SK-N-MC (cell line): ENCODE measurements around the gene PPIL6.

ENCODE experiments used
- EZH2 ChIP-seq: fragments of 200-600 bp; sonication (generic); IDR thresholded peaks from one replicate; pipeline ENCODE4 v1.6.1; 2017; ENCODE audit warnings: antibody characterized with exemption
- POLR2AphosphoS5 ChIP-seq: IDR thresholded peaks from 2 replicates; pipeline ENCODE4 v1.6.1; 2012; ENCODE audit warnings: mild to moderate bottlenecking, low read depth, low read length, borderline replicate concordance

DNA sequence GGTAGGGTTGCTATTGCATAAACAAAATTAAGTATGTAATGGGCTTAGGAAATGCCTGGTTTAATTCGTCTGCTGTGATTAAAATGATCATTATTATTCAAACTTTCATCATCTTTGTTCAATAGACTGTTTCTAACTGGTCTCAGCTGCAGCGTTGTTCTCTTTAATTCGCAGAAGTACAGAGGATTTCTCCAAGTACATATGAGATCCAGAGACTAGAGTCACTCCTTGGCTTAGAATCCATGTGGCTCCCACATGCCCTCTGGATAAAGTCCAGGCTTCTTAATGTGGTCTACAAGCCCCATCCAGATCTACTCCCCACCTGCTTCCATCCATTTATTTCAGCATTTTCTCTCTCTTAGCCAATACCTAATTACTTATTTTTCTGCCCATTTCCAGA is 43.7 kb upstream of the PPIL6 start:
- TF ChIP-seq POLR2AphosphoS5, result no peak
- no peak for TF ChIP-seq EZH2
